GM15510 (cell line): ENCODE measurements around the gene MTPN.

Experiments used
- POLR2A ChIP-seq: IDR thresholded peaks from 3 replicates; pipeline ENCODE4 v1.6.1; 2011; ENCODE audit warnings: borderline replicate concordance; ENCODE audit not compliant: insufficient read length; ENCODE audit errors: extremely low read depth

MTPN gene

GRCh38 chr7:135977007-135977741, at the start of gene MTPN:
TSS of gene MTPN (minus strand) at chr7:135977359. CDS start at chr7:135977100, 259 bp downstream.
- TF ChIP-seq POLR2A: peak; percentile 56

- no peak for TF ChIP-seq POLR2A
Observed at GRCh38 chr7:136026209-136026608, 49.0 kb upstream of the MTPN start.

GRCh38 chr7:136023134-136023869, 46.1 kb upstream of the MTPN start:
- no peak for TF ChIP-seq POLR2A

- TF ChIP-seq POLR2A: no peak
Observed at GRCh38 chr7:136020556-136020955, 43.4 kb upstream of the MTPN start.

- no peak for TF ChIP-seq POLR2A
Observed at GRCh38 chr7:136018104-136018503, 40.9 kb upstream of the MTPN start.

- TF ChIP-seq POLR2A: no peak
Observed at GRCh38 chr7:136016649-136017395, 39.7 kb upstream of the MTPN start.

GRCh38 chr7:136015638-136016037, 38.5 kb upstream of the MTPN start:
- TF ChIP-seq POLR2A: no peak

- no peak for TF ChIP-seq POLR2A
Observed at GRCh38 chr7:136014659-136015058, 37.5 kb upstream of the MTPN start.

- TF ChIP-seq POLR2A: no peak
Observed at GRCh38 chr7:136012238-136012637, 35.1 kb upstream of the MTPN start.

- TF ChIP-seq POLR2A: no peak
Observed at GRCh38 chr7:136009488-136010079, 32.4 kb upstream of the MTPN start.

- TF ChIP-seq POLR2A: no peak
Observed at GRCh38 chr7:136006208-136006607, 29.0 kb upstream of the MTPN start.

- TF ChIP-seq POLR2A: no peak
Observed at GRCh38 chr7:136004083-136004482, 26.9 kb upstream of the MTPN start.

GRCh38 chr7:136002802-136003201, 25.6 kb upstream of the MTPN start:
- no peak for TF ChIP-seq POLR2A

GRCh38 chr7:136000288-136000913, 23.2 kb upstream of the MTPN start:
- no peak for TF ChIP-seq POLR2A
